SK-N-SH treated with all-trans-retinoic acid at 6 μM for 48 hours (cell line): ENCODE data around the gene EWSR1.

ENCODE experiments used
- ATAC-seq: fragments of 200-7000 bp; cut with Tn5 transposase; 3 replicates; pipeline ENCODE4 v1.9.1; 2020; ENCODE audit warnings: mild to moderate bottlenecking, moderate library complexity
- ARNTL ChIP-seq: fragments of 450-650 bp; formaldehyde crosslinking; IDR thresholded peaks from 2 replicates; pipeline ENCODE4 v1.5.0; 2020; ENCODE audit warnings: low read depth, mild to moderate bottlenecking, moderate library complexity, borderline replicate concordance
- CREB5 ChIP-seq: fragments of 250-450 bp; sonication (Bioruptor Pico); IDR thresholded peaks from 2 replicates; pipeline ENCODE4 v1.5.1; 2020; ENCODE audit warnings: low read depth, mild to moderate bottlenecking, moderate library complexity
- CSDC2 ChIP-seq: fragments of 250-450 bp; sonication (Bioruptor Pico); IDR thresholded peaks from 2 replicates; pipeline ENCODE4 v1.5.0; 2020; ENCODE audit warnings: mild to moderate bottlenecking, moderate library complexity
- CSRNP3 ChIP-seq: fragments of 250-450 bp; sonication (Bioruptor Pico); IDR thresholded peaks from 2 replicates; pipeline ENCODE4 v1.5.1; 2021; ENCODE audit warnings: mild to moderate bottlenecking, moderate library complexity
- ESRRG ChIP-seq: fragments of 250-450 bp; sonication (Bioruptor Pico); IDR thresholded peaks from 2 replicates; pipeline ENCODE4 v1.6.1; 2021; ENCODE audit warnings: mild to moderate bottlenecking
- GLIS3 ChIP-seq: fragments of 250-450 bp; sonication (Bioruptor Pico); IDR thresholded peaks from 2 replicates; pipeline ENCODE4 v1.5.0; 2020; ENCODE audit warnings: mild to moderate bottlenecking, moderate library complexity
- OSR1 ChIP-seq: fragments of 250-450 bp; sonication (Bioruptor Pico); IDR thresholded peaks from 2 replicates; pipeline ENCODE4 v1.8.0; 2022; ENCODE audit warnings: moderate library complexity, mild to moderate bottlenecking, inconsistent platforms
- PATZ1 ChIP-seq: fragments of 250-450 bp; sonication (Bioruptor Pico); IDR thresholded peaks from 2 replicates; pipeline ENCODE4 v1.8.0; 2020; ENCODE audit warnings: mild to moderate bottlenecking, moderate library complexity, borderline replicate concordance
- POU6F1 ChIP-seq: fragments of 250-450 bp; sonication (Bioruptor Pico); IDR thresholded peaks from 2 replicates; pipeline ENCODE4 v1.8.0; 2021; ENCODE audit warnings: low read depth, mild to moderate bottlenecking, moderate library complexity, borderline replicate concordance
- PPARA ChIP-seq: fragments of 250-450 bp; sonication (Bioruptor Pico); IDR thresholded peaks from 2 replicates; pipeline ENCODE4 v1.5.0; 2020; ENCODE audit warnings: mild to moderate bottlenecking, borderline replicate concordance
- RARB ChIP-seq: fragments of 250-450 bp; sonication (Bioruptor Pico); IDR thresholded peaks from 2 replicates; pipeline ENCODE4 v1.8.0; 2021; ENCODE audit warnings: mild to moderate bottlenecking, moderate library complexity
- TCF4 ChIP-seq: fragments of 250-450 bp; sonication (Bioruptor Pico); IDR thresholded peaks from 2 replicates; pipeline ENCODE4 v1.8.0; 2021; ENCODE audit warnings: mild to moderate bottlenecking, moderate library complexity, borderline replicate concordance
- TOX ChIP-seq: fragments of 250-450 bp; sonication (Bioruptor Pico); IDR thresholded peaks from 2 replicates; pipeline ENCODE4 v1.8.0; 2021; ENCODE audit warnings: mild to moderate bottlenecking, moderate library complexity, borderline replicate concordance
- TSHZ2 ChIP-seq: fragments of 250-450 bp; sonication (Bioruptor Pico); IDR thresholded peaks from 2 replicates; pipeline ENCODE4 v1.5.0; 2020; ENCODE audit warnings: mild to moderate bottlenecking, moderate library complexity
- ZC3H10 ChIP-seq: fragments of 250-450 bp; sonication (Bioruptor Pico); IDR thresholded peaks from 2 replicates; pipeline ENCODE4 v1.5.1; 2021; ENCODE audit warnings: mild to moderate bottlenecking, moderate library complexity
- ZFP3 ChIP-seq: fragments of 250-450 bp; sonication (Bioruptor Pico); IDR thresholded peaks from 2 replicates; pipeline ENCODE4 v1.5.0; 2020; ENCODE audit warnings: mild to moderate bottlenecking, moderate library complexity
- ZFP30 ChIP-seq: fragments of 450-650 bp; formaldehyde crosslinking; IDR thresholded peaks from 2 replicates; pipeline ENCODE4 v1.5.0; 2022; ENCODE audit warnings: mild to moderate bottlenecking, moderate library complexity
- ZNF565 ChIP-seq: fragments of 450-650 bp; formaldehyde crosslinking; conservative IDR thresholded peaks from 2 replicates; pipeline ENCODE4 v1.5.0; 2020; ENCODE audit warnings: low read depth, mild to moderate bottlenecking, moderate library complexity

EWSR1 gene

GRCh38 chr22:29224121-29224858 lies 43.8 kb upstream of the EWSR1 start:
- no peak for ATAC-seq
- no peak for TF ChIP-seq OSR1 (CRISPR knock-in tag)
- TF ChIP-seq RARB, result no peak
- no peak for TF ChIP-seq PATZ1 (CRISPR knock-in tag)

- ATAC-seq, result no peak
- TF ChIP-seq PATZ1 (CRISPR knock-in tag) (no peak), ZNF565 (CRISPR knock-in tag) (no peak), ZFP3 (no peak), CSDC2 (CRISPR knock-in tag) (no peak), ARNTL (CRISPR knock-in tag) (no peak), ZFP30 (CRISPR knock-in tag) (no peak), ESRRG (CRISPR knock-in tag) (no peak), OSR1 (CRISPR knock-in tag) (no peak), POU6F1 (CRISPR knock-in tag) (no peak), TCF4 (no peak), CSRNP3 (no peak), PPARA (CRISPR knock-in tag) (no peak), TOX (no peak), CREB5 (CRISPR knock-in tag) (no peak), ZC3H10 (no peak), TSHZ2 (CRISPR knock-in tag) (no peak), GLIS3 (no peak)
Measured at GRCh38 chr22:29224859-29225410, 43.1 kb upstream of the EWSR1 start.
